Right atrium auricular region (tissue), 2 donors: ENCODE measurements around the gene TUBA1A. TPM values are rescaled to one million over a fixed set of nuclear protein-coding genes. Genes with fewer than 3 reads are reported as not detected.
"Not testable (repeated sequence)": the region's sequence is repeated elsewhere in the genome, so short reads cannot be mapped to it uniquely, and the experiment has no call there.

Experiments
- DNase-seq: peaks from one replicate; pipeline ENCODE4 v3.0.0-alpha.2; 2019; ENCODE audit warnings: low spot score
- H3K27ac ChIP-seq, 2 donors: fragments of 200-600 bp; sonication (generic); 1 replicate in 1 of 2; 2 replicates in 1 of 2; pipeline ENCODE4 v1.5.1; 2016 to 2019
- H3K27me3 ChIP-seq, 2 donors: fragments of 200-600 bp; sonication (generic); one replicate each; pipeline versions ENCODE4 v1.5.1 to v1.6.0; 2017 to 2019
- H3K36me3 ChIP-seq: fragments of 200-600 bp; sonication (generic); one replicate; pipeline ENCODE4 v1.5.1; 2016
- H3K4me1 ChIP-seq, 2 donors: fragments of 200-600 bp; sonication (generic); one replicate each; pipeline versions ENCODE4 v1.5.1 to v1.6.0; 2017 to 2019
- H3K4me3 ChIP-seq, 2 donors: fragments of 200-600 bp; sonication (generic); 1 replicate in 1 of 2; 2 replicates in 1 of 2; pipeline ENCODE4 v1.5.1; 2017 to 2019; ENCODE audit warnings: mild to moderate bottlenecking in 1 of 2, moderate library complexity in 1 of 2
- H3K9me3 ChIP-seq, 2 donors: fragments of 200-600 bp; sonication (generic); one replicate each; pipeline ENCODE4 v1.5.1; 2019
- CTCF ChIP-seq, 2 donors: fragments of 200-600 bp; sonication (generic); IDR thresholded peaks; one replicate each; pipeline ENCODE4 v1.5.1; 2019; ENCODE audit warnings: antibody characterized with exemption in 2 of 2
- total RNA-seq, 2 donors: library from RNA; depleted of rRNA; stranded (reverse); fragments of >200 nt; gene quantifications; one replicate each; pipeline ENCODE4 v1.1.0, GENCODE V29; 2016

The TUBA1A gene
- total RNA-seq, 2 donors from 2014 or later: 131 to 241 TPM

- H3K27me3 ChIP-seq: no peaks in the 10 kb centered on the region
- H3K27ac ChIP-seq: peak overlapping the region; percentile 97 to 100
- no peak for DNase-seq
- H3K4me3 ChIP-seq: peak overlapping the region; percentile 81 to 98
- H3K4me1 ChIP-seq: peaks cover 0 to 15% of the 10 kb centered on the region in 2 donors
- H3K9me3 ChIP-seq: no peaks in the 10 kb centered on the region
- H3K36me3 ChIP-seq: peaks cover 13% of the 10 kb centered on the region
- no peak for TF ChIP-seq CTCF (IDR thresholded peaks at IDR 0.05)
These were observed 1.1 kb upstream of the TUBA1A start for GRCh38 chr12:49189731-49190716.

GRCh38 chr12:49188201-49188915 is 522 bp downstream of the TUBA1A start:
- DNase-seq: peak; percentile 85
- H3K4me1 ChIP-seq: peaks cover 0 to 15% of the 10 kb centered on the region in 2 donors

DNA sequence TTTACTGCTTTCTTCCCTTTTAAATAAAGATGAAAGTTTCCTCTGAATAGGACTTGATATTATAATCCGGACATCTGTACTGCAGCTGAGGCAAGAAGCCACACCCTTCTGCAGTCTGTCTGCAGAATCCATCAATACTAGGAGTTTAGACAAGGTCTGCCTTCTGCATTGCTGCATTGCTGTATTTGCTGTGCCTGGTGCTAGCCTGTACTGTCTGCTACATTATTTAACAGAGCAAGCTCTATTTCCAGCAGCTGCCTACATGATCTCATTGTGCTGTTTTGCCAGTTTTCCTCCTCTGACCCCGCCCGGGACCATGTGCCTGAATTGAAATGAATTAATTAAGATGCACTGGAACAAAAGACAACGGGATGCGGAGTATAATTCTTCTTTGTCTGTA is 1.7 kb downstream of the TUBA1A start:
- Histone ChIP-seq H3K4me1 (peaks cover 0 to 15% of the 10 kb centered on the region in 2 donors), H3K9me3 (no peaks in the 10 kb centered on the region), H3K27ac (peak overlapping the region; percentile 97 to 100), H3K4me3 (peak overlapping the region; percentile 81 to 98), H3K27me3 (no peaks in the 10 kb centered on the region), H3K36me3 (peaks cover 28% of the 10 kb centered on the region)
- peak; percentile 70 for DNase-seq
- TF ChIP-seq CTCF (IDR thresholded peaks at IDR 0.05): no peak

More at GRCh38 chr12:49188201-49188915, 522 bp downstream of the TUBA1A start:
- H3K27ac ChIP-seq: peak overlapping the region; percentile 97 to 100
- no peak for TF ChIP-seq CTCF (IDR thresholded peaks at IDR 0.05)
- H3K9me3 ChIP-seq: no peaks in the 10 kb centered on the region
- H3K4me3 ChIP-seq: peak overlapping the region; percentile 81 to 98
- peaks cover 28% of the 10 kb centered on the region for H3K36me3 ChIP-seq
- no peaks in the 10 kb centered on the region for H3K27me3 ChIP-seq

DNA sequence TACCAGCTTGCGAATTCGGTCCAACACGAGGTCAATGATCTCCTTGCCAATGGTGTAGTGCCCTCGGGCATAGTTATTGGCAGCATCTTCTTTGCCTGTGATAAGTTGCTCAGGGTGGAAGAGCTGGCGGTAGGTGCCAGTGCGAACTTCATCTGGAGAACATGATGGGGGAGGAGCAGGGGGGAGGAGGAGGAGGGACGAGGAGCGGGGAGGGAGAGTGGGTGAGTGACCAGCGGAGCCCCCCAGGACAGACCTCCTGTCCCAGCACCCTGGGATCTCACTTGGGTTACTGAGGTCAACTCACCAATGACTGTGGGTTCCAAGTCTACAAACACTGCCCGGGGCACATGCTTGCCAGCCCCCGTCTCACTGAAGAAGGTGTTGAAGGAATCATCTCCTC is 2.6 kb downstream of the TUBA1A start:
- Histone ChIP-seq H3K4me1 (peaks cover 0 to 15% of the 10 kb centered on the region in 2 donors), H3K36me3 (peaks cover 28% of the 10 kb centered on the region), H3K27ac (peak overlapping the region in 1 of 2 donors; percentile 26), H3K4me3 (peak overlapping the region in 1 of 2 donors; percentile 81)
- not testable (repeated sequence) for DNase-seq, H3K9me3 ChIP-seq, H3K27me3 ChIP-seq

DNA sequence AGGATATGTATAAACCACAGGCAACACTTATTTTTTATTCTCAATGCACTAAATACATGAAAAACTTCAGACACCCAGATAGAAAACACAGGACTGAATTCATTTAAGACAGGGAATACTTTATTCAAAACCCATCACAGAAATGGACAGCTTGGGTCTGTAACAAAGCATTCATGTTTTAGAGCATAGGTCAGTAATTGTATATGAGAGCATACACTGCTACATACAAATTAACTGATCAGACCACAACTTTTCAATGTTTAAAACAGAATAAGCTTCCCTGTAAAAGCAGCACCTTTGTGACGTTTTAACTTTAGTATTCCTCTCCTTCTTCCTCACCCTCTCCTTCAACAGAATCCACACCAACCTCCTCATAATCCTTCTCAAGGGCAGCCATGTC is 4.2 kb downstream of the TUBA1A start:
- not testable (repeated sequence) for H3K9me3 ChIP-seq, H3K27me3 ChIP-seq, DNase-seq, H3K27ac ChIP-seq, H3K4me3 ChIP-seq
- peaks cover 0 to 15% of the 10 kb centered on the region in 2 donors for H3K4me1 ChIP-seq
- peaks cover 28% of the 10 kb centered on the region for H3K36me3 ChIP-seq

- H3K4me3 ChIP-seq, H3K27me3 ChIP-seq, H3K9me3 ChIP-seq, H3K27ac ChIP-seq, DNase-seq: not testable (repeated sequence)
- Histone ChIP-seq H3K36me3 (peaks cover 28% of the 10 kb centered on the region), H3K4me1 (peaks cover 0 to 11% of the 10 kb centered on the region in 2 donors)
These were observed 5.5 kb downstream of the TUBA1A start for GRCh38 chr12:49183214-49183950.
